HG03139 (cell line): ENCODE results near the gene TNK2.
"Not testable (repeated sequence)": the region's sequence is repeated elsewhere in the genome, so short reads cannot be mapped to it uniquely, and the experiment has no call there.

Experiments
- ATAC-seq: cut with Tn5 transposase; IDR thresholded peaks from one replicate; pipeline ENCODE4 v1.9.1; 2021; ENCODE audit not compliant: unreplicated experiment

The TNK2 gene

DNA sequence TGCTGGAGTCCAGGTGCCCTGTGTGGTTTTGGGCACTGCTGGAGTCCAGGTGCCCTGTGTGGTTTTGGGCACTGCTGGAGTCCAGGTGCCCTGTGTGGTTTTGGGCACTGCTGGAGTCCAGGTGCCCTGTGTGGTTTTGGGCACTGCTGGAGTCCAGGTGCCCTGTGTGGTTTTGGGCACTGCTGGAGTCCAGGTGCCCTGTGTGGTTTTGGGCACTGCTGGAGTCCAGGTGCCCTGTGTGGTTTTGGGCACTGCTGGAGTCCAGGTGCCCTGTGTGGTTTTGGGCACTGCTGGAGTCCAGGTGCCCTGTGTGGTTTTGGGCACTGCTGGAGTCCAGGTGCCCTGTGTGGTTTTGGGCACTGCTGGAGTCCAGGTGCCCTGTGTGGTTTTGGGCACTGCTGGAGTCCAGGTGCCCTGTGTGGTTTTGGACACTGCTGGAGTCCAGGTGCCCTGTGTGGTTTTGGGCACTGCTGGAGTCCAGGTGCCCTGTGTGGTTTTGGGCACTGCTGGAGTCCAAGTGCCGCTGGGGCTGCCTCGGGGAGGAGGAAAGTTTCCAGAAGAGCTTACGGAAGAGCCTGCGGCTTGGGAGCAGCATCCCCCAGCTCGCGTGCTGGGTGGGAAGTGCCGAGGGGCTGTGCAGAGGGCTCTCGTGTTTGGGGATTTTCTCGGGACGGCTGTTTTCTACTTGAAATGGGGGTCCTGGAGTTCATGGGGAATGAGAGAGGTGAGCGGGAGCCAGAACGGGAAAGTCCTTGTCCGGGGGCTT is 83.7 kb downstream of the TNK2 start:
- ATAC-seq: not testable (repeated sequence)

DNA sequence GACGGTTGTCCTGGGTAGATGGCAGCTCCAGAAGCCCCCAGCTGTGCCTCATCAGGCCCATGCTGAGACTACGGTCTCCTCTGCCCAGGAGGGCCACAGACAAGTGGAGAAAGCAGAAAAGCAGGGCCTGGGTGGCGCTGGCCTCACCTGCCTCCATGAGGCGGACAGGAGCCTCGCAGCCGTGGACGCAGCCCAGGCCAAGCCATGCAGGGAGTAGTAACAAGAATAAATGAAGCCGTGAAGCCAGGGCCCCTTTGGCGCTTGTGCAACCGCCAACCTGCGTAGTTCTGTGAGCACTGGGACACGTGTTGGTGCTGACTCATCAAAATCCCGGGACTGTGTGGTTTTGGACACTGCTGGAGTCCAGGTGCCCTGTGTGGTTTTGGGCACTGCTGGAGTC is 84.4 kb downstream of the TNK2 start:
- ATAC-seq: no peak

DNA sequence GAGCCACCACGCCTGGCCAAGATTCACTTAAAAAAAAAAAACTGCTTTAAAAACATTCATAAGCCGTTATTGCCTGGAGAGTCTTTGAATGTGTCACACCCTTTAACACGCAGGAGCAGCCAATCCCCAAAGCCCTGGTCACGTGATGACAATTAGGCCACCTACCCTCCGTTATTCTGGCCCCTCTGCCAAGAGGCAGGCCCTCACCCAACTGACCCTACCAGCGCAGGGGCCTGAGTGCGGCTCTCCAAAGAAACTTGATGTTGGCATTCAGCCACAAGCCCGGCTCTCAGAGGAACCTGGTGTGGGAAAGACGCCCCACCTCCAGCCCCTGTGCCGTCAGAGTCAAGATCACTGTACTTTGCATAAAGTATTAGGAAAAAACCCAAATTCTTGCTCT is 85.1 kb downstream of the TNK2 start:
- ATAC-seq: no peak

DNA sequence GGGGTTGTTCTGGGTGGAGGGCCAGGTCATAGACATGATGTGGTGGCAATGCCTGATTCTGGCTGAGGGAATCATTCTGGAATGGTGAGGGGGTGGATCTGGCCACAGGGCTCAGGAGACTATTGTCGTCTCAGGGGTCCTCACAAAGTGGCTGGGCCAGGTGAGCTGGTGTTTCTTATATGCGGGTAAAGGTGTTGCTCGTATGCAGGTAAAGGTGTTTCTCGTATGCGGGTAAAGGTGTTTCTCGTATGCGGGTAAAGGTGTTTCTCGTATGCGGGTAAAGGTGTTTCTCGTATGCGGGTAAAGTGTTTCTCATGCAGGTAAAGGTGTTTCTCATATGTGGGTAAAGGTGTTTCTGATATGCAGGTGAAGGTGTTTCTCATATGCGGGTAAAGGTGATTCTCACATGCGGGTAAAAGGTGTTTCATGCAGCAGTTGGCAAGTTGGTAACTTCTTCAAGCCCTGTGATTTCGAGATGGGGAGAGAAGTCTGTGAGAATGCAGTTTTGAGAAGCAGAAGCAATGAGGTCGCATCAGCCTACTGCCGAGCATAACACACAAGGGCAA is 86.1 kb downstream of the TNK2 start:
- no peak for ATAC-seq

DNA sequence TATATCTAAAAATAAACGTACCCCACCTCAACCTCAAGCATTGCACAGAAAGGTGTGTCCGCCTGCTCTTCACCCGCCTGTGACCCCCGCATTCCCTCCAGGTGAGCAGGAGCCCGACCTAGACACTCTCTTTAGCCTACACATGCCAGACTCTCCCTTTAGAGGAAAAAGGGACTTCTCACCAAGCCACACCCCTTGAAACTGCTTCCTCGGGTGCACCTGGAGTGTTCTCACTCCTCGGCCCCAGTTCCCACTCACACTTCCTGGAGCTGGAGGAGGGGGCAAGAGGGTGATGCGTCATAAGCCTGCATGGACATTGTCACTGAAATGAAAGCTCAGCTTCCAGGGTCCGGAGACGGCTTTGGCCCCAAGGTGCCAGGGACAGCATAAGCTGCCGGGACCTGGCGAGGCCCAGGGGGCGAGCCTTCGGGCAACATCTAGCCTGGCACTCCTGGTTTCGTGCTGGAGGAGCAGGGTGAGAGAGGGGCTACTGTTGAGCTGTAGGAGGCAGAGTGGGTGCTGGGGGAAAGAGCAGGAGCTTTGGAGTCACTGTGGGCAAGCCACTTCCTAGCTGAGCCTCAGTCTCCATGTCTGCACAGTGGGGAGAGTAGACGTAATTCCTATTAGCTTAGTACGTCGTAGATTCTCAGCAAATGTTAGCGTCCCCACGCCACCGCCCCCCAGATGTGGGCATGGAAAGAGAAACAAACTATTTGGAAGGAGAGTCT is 86.8 kb downstream of the TNK2 start:
- ATAC-seq: no peak

DNA sequence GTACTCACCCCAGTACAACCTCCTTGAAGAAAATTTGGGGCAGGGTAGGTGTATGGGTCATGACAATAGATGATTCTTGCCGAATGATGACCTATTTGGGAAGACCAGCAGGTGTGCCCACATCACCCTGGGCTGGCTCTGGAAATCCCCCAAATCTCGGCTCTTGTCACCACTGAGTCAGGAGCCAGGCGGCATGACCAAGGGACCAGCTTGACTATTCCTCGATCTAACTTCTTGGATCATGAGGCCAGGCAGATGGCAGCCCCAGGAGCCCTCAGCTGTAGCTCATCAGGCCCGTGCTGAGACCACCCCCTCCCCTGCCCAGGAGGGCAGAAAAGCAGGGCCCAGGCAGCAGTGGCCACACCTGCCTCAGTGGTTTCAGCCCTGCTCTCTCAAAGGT is 87.5 kb downstream of the TNK2 start:
- no peak for ATAC-seq

DNA sequence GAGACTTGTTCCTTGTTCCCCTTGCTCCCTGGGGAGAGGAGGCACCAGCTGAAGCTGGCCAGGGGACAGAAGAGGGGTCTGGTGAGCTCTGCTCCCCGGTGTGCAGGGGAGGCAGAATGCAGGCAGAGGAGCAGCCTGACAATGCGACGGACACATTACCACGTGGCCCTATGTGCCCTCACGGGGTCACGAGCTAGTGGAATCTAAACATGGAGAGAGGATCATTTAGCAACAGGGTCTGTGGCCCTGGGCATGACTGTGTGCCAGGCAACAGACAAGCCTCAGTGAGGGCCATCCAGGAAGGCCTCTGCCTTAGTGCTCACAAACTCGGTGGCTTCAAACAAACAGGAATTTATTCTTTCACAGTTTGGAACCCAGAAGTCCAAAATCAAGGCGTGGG is 88.2 kb downstream of the TNK2 start:
- no peak for ATAC-seq

DNA sequence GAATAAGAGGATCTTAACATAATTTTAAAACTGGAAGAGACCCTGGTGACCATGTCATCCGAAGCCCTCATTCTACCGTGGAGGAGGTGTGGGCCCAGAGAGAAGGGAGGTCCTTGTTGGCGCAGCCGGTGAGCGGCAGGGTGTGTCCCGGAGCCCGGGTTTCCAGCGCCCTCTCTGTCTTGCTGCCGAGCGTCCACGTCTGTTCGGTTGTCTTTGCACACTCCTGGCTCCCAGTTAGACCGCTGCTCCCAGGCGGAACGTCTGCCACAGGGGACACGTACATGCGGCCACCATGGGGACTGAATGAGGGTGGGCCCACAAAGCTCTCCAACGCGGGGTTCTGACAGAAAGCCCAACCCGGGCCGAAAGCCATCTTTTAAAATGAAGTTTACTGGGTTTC is 90.0 kb downstream of the TNK2 start:
- no peak for ATAC-seq

DNA sequence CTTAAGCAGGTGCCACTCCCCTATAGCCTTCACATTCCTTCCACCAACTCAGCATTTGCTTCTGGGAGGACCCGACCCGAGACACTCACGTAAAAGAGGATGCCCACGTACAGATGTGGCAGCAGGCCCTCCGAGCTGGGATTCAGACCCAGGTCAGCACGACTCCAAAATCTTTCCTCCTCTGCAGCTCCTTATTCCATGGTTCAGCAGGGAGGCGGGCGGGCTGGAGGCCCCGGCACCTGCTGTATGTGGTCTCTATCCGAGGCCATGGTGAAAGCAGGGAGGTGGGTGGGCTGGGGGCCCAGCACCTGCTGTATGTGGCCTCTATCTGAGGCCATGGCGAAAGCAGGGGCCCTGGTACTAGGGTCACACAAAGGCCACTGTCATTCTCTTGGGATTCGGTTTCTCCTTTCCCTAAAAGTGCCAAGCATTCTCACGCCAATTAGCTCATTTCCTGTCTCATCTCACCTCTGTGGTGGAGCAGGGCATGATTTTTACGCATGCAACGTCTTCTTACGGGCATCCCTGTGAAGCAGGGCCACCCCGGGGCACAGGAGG is 90.7 kb downstream of the TNK2 start:
- ATAC-seq: no peak

DNA sequence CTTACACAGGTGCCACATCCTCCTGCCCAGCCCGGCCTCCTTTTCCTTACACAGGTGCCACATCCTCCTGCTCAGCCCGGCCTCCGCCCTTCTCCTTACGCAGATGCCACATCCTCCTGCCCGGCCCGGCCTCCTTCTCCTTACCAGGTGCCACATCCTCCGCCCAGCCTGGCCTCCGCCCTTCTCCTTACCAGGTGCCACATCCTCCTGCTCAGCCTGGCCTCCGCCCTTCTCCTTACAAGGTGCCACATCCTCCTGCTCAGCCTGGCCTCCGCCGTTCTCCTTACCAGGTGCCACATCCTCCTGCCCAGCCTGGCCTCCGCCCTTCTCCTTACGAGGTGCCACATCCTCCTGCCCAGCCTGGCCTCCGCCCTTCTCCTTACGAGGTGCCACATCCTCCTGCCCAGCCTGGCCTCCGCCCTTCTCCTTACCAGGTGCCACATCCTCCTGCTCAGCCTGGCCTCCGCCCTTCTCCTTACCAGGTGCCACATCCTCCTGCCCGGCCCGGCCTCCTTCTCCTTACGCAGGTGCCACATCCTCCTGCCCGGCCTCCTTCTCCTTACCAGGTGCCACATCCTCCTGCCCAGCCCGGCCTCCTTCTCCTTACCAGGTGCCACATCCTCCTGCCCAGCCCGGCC is 92.0 kb downstream of the TNK2 start:
- ATAC-seq: not testable (repeated sequence)

DNA sequence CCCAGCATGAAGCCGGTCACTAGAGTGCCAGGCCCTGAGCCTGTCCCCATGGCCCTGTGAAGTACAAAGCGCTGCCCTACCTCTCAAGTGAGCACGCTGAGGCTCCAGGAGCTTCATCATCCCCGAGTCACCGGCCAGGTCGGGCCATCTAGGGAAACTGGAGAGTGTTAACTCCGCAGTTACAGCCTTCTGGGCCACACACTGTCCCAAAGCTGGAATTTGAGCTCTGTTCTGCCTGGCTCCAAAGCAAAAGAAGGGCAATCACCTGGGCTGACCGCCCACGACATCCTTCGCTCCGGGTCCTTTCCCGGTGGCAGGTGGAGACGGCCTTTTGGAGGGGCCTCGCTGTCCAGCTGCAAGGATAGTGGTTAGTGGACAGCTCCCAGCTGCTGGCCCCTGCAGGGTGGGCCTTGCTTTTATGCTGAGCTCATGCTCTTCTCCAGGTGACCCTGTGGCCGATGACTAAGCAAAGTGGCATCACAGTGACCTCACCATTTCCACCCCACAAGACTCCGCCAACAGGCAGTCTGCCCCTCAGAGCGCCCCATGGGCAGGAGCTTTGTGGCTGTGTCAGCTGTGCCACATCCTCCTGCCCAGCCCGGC is 93.1 kb downstream of the TNK2 start:
- ATAC-seq: no peak

DNA sequence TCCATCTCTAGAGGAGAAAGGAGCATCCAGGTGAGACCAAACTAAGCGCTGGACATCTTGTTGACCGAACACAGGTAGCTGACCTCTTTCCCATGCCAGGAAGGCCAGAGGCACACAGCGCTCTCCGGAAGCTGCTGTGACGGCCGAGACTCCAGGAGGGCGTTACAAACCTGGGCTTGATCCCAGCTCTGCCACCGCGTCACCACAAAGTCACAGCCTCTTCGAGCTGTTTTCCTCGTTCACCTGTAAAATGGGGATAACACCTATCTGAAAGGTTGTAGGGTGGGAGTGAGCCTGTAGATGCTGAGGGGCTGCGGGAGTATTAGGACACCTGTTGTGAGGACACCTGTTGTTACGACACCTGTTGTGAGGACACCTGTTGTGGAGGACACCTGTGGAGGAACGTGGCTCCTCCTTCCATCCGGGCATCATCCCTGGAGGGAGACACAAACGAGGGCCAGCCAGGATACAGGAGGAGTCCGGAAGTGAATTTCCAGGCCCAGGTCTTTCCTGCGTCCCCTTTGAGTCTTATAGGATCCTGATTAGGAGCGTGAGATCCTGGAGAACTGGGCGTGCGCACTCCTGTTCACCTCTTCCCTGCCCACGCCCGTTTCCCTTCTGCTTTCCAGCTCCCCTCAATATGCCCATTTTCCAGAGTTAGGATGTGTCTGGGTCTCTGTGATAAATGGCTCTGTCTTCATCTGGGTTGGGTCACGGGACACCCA is 94.3 kb downstream of the TNK2 start:
- ATAC-seq: no peak
